ENCODE results near the gene ITPRIPL2.

Gene ITPRIPL2

DNA sequence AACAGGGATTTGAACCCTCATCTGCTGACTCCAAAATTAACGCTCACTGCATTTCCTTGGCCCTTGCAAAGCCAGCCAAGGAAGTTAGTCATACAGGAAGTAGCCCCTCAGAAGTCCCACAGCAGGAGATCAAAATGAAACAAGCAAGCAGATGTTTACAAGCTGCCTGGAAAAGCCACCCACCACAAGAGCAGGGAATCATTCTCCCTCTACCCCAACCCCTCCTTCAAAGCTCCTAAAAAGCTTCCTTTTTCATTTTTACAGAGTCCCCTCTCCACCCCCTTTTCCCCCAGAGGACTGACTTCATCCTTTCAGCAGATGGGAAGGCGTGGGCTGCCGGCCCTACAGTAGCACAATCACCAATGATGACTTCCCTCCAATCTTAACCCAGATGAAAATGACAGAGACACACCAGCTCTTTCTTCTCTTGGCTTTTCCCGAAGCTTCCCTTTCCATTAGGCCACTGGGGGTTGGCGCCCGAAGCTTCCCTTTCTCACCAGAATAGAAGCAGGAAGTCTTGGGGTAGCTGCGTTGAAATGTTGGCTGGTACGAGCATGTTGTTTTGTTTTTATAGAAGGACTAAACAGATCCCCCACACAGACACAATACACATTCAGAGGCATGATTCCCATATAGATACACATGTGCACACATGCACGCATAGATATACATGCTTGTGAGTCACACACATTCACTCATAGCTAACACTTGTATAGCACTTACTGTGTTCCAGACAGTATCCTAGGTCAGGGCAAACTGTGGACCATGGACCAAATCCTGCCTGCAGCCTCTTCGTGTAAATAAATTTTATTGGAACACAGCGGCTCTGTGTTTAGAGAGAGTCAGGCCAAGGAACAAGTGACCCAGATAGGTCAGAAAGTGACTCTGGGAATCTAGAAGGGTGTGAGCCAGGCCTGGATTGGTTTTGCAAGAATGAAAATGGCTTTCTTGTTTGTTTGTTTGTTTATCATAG lies 17.4 kb downstream of the ITPRIPL2 start:
- TF ChIP-seq, protein P1, sequence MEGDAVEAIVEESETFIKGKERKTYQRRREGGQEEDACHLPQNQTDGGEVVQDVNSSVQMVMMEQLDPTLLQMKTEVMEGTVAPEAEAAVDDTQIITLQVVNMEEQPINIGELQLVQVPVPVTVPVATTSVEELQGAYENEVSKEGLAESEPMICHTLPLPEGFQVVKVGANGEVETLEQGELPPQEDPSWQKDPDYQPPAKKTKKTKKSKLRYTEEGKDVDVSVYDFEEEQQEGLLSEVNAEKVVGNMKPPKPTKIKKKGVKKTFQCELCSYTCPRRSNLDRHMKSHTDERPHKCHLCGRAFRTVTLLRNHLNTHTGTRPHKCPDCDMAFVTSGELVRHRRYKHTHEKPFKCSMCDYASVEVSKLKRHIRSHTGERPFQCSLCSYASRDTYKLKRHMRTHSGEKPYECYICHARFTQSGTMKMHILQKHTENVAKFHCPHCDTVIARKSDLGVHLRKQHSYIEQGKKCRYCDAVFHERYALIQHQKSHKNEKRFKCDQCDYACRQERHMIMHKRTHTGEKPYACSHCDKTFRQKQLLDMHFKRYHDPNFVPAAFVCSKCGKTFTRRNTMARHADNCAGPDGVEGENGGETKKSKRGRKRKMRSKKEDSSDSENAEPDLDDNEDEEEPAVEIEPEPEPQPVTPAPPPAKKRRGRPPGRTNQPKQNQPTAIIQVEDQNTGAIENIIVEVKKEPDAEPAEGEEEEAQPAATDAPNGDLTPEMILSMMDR (IDR thresholded peaks at IDR 0.05; ENCODE audit: low read depth, low read length), result no peak
- DNase-seq (ENCODE audit: low read depth in 2 of 2), result peak; percentile 81 to 82
- peak overlapping the region in 1 of 2 donors; percentile 28 for H3K4me3 ChIP-seq (replicated peaks in 1 of 2; ENCODE audit: low read depth in 2 of 2, low read length in 2 of 2)

GRCh38 chr16:19131825-19132218 lies 18.1 kb downstream of the ITPRIPL2 start:
- peak in 1 of 2 donors; percentile 68 for DNase-seq (ENCODE audit: low read depth in 2 of 2)
- TF ChIP-seq, protein P1 (IDR thresholded peaks at IDR 0.05; ENCODE audit: low read depth, low read length), result no peak
- H3K4me3 ChIP-seq (replicated peaks in 1 of 2; ENCODE audit: low read depth in 2 of 2, low read length in 2 of 2), result no peak overlapping the region

- TF ChIP-seq, protein P1 (IDR thresholded peaks at IDR 0.05; ENCODE audit: low read depth, low read length), result no peak
- no peak overlapping the region for H3K4me3 ChIP-seq (replicated peaks in 1 of 2; ENCODE audit: low read depth in 2 of 2, low read length in 2 of 2)
- DNase-seq (ENCODE audit: low read depth in 2 of 2), result no peak
These were observed 18.5 kb downstream of the ITPRIPL2 start for GRCh38 chr16:19132255-19132654.

DNA sequence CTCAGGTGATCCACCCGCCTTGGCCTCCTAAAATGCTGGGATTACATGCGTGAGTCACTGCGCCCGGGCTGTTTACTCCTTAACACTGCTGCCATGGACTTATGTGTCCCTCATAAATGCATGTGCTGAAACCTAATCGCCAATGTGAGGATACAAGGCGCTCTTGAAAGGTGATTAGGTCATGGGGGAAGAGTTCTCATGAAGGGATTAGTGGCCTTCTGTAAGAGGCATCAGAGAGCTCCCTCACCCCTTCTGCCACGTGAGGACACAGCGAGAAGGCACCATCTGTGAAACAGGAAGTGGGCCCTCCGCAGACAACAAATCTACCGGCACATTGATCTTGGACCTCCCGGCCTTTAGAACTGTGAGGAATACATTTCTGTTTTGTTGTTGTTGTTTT lies 19.1 kb downstream of the ITPRIPL2 start:
- TF ChIP-seq, protein P1 (IDR thresholded peaks at IDR 0.05; ENCODE audit: low read depth, low read length), result no peak
- no peak overlapping the region for H3K4me3 ChIP-seq (replicated peaks in 1 of 2; ENCODE audit: low read depth in 2 of 2, low read length in 2 of 2)
- no peak for DNase-seq (ENCODE audit: low read depth in 2 of 2)

DNA sequence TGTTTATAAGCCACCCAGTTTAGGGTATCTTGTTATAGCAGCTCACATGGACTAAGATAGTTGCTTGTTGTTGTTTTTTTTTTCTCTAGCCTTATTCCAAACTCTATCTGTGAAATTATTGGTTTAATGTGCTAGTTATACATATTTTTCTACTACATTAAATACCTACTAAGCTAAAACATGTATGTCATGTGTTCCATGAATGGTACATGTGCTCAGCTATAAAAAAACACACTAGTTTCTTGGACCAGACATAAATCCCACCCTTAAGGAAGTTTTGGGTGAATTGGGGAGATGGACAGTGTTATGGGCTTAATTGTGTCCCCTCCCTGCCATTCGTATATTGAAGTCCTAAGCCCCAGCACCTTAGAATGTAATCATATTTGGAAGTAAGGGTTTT lies 19.8 kb downstream of the ITPRIPL2 start:
- no peak overlapping the region for H3K4me3 ChIP-seq (replicated peaks in 1 of 2; ENCODE audit: low read depth in 2 of 2, low read length in 2 of 2)
- TF ChIP-seq, protein P1 (IDR thresholded peaks at IDR 0.05; ENCODE audit: low read depth, low read length), result no peak
- DNase-seq (ENCODE audit: low read depth in 2 of 2), result no peak

- DNase-seq (ENCODE audit: low read depth in 2 of 2), result no peak
- no peak overlapping the region for H3K4me3 ChIP-seq (replicated peaks in 1 of 2; ENCODE audit: low read depth in 2 of 2, low read length in 2 of 2)
- TF ChIP-seq, protein P1 (IDR thresholded peaks at IDR 0.05; ENCODE audit: low read depth, low read length), result no peak
These were observed 21.6 kb downstream of the ITPRIPL2 start for GRCh38 chr16:19135201-19135842.
